Epidermal melanocyte (primary cell): ENCODE measurements around the gene MYH15.

Source experiments
- DNase-seq: peaks from one replicate; pipeline ENCODE4 v3.0.0; 2011; ENCODE audit warnings: low spot score; ENCODE audit not compliant: insufficient read length

Gene MYH15

GRCh38 chr3:108472001-108472591, 38.3 kb downstream of the MYH15 start:
- no peak for DNase-seq

- no peak for DNase-seq
These were observed 39.0 kb downstream of the MYH15 start for GRCh38 chr3:108471426-108471825.

- no peak for DNase-seq
These were observed 41.3 kb downstream of the MYH15 start for GRCh38 chr3:108469126-108469525.

GRCh38 chr3:108468577-108468976, 41.8 kb downstream of the MYH15 start:
- DNase-seq: no peak

- no peak for DNase-seq
These were observed 47.5 kb downstream of the MYH15 start for GRCh38 chr3:108462899-108463298.

GRCh38 chr3:108461661-108462111, 48.7 kb downstream of the MYH15 start:
- DNase-seq: no peak

GRCh38 chr3:108459225-108459624, 51.2 kb downstream of the MYH15 start:
- no peak for DNase-seq

- DNase-seq: no peak
These were observed 55.1 kb downstream of the MYH15 start for GRCh38 chr3:108455212-108455705.

GRCh38 chr3:108453565-108453964, 56.8 kb downstream of the MYH15 start:
- DNase-seq: no peak

GRCh38 chr3:108450444-108450843, 60.0 kb downstream of the MYH15 start:
- DNase-seq: no peak

- no peak for DNase-seq
These were observed 61.8 kb downstream of the MYH15 start for GRCh38 chr3:108448593-108448992.

- no peak for DNase-seq
These were observed 63.1 kb downstream of the MYH15 start for GRCh38 chr3:108447096-108447847.

- DNase-seq: no peak
These were observed 68.1 kb downstream of the MYH15 start for GRCh38 chr3:108442281-108442680.

GRCh38 chr3:108441518-108441917, 68.9 kb downstream of the MYH15 start:
- no peak for DNase-seq

- no peak for DNase-seq
These were observed 69.3 kb downstream of the MYH15 start for GRCh38 chr3:108441071-108441507.

GRCh38 chr3:108438542-108438941, 71.9 kb downstream of the MYH15 start:
- DNase-seq: no peak

- no peak for DNase-seq
These were observed 73.0 kb downstream of the MYH15 start for GRCh38 chr3:108437439-108437838.

GRCh38 chr3:108433928-108434327, 76.5 kb downstream of the MYH15 start:
- no peak for DNase-seq

GRCh38 chr3:108432431-108432830, 78.0 kb downstream of the MYH15 start:
- no peak for DNase-seq

- DNase-seq: no peak
These were observed 79.9 kb downstream of the MYH15 start for GRCh38 chr3:108430540-108430939.

- DNase-seq: no peak
These were observed 81.8 kb downstream of the MYH15 start for GRCh38 chr3:108428586-108428985.

- no peak for DNase-seq
These were observed 89.5 kb downstream of the MYH15 start for GRCh38 chr3:108420926-108421325.
